Stimulated activated CD4-positive, alpha-beta T cell treated with anti-CD3 and anti-CD28 coated beads, Interleukin-4, amount 100 ng/mL, for 1 hour (primary cell): Measurements from ENCODE around the gene DDAH1.

Source experiments
- DNase-seq: peaks from one replicate; pipeline ENCODE4 v3.0.0-alpha.2; 2020

The DDAH1 gene

DNA sequence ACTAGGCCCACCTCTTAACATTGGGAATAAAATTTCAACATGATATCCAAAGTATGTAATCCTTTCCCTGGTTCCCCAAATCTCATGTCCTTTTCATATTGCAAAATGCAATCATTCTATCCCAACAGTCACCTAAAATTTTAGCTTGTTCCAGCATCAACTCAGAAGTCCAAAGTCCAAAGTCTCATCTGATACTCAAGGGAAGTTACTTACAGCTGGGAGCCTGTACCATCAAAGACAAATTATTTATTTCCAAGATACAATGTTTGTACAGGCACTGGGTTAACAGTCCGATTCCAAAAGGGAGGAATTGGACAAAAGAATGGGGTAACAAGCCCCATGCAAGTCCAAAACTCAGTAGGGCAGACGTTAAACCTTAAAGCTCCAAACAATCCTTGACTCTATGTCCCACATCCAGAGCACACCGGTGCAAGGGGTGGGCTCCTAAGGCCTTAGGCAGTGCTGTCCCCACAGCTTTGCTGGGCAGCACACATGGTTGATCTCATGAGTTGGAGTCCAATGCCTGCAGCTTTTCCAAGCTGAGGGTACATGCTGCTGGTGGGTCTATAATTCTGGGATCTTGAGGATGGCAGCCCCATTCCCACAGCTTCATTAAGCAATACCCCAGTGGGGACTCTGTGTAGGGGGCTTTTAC, 78.8 kb downstream of the DDAH1 start:
- DNase-seq = no peak

DNA sequence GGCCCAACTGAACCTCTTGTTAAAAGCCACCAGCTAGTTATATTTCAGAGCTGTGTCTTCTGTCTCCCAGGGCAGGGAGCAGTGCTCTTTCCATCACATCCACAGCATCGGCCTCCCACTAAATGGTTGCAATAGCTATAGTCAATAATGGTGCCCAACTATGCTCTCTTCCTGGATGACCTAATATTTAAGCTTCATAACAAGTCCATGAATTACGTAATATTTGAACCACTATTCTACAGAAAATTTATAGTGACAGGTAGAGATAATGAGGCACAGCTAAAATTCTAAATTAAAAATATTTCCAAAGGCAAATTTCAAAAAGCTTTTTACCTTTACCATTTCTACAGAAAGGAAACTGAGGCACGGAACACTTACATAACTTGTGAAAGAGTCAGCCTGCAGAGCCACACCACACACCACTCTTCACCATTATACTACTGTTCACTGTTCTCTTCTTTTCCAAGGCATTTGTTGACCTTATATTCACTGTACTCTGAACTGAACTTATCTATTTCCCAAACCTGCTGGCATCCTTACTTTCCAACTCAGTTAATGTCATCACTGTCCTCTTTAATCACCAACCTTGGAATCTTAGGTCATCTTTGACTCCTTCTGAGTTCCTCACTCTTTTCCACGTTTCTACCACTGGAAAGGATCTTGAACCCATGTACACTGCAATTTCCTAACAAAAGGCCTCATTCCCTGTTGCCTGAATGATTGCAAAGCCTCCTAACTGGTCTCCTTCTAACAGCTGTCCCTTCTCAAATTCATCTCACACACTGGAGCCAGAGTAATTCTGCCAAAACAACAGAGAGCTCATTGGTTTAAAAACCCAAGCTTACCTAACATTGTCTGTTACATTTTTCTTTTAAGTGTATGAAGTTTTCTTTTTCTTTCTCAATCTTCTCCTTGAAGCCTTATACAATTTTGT, 85.5 kb downstream of the DDAH1 start:
- DNase-seq = no peak

DNA sequence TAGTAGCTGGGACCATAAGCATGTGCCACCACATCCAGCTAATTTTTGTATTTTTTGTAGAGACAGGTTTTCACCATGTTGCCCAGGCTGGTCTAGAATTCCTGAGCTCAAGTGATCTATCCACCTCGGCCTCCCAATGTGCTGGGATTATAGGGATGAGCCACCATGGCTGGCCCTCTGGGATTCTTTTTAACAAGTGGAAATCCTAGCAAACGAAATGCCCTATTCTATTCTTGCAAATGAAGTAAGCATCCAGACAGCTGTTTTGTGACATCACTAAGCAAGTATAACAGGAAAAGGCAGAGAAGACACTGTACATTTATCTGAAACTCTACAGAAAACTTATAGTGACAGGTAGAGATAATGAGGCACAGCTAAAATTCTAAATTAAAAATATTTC, 86.4 kb downstream of the DDAH1 start:
- no peak for DNase-seq

DNA sequence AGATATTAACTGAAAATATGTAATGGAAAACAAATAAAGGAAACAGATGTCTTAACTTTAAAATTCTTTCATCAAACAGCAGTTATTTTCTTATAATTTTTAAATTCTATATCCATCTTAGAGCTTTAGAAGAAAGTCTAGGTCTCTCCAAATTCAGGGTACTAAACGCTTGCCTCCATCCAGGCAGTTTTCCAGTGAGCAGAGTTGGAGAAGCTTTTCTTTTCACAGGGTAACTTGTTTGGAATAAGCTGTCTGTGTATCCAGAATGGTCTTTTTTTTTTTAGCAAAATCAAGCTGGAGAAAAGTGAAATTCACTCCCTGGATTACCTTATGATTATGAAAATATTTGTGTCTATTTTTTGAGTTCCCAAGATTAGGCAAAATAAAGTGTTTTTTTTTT, 88.6 kb downstream of the DDAH1 start:
- no peak for DNase-seq

DNA sequence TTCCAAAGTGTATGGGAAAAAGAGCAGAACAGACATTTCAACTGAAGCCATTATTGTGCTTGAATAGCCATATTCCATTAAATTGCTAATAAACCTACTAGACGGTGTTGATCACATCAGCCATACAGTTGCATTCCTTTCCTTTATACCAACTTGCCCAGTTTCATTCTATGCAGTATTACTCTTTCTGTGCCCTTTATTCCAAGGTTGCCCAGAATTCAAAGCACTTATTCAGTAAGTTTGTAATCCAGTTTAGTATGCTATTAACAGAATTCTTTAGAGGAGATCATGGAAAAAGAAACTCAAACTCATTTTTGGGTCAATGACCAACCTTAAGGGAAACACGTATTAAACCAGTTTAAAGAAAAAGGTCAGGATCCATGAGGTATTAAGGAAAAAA, 89.5 kb downstream of the DDAH1 start:
- DNase-seq = no peak

DNA sequence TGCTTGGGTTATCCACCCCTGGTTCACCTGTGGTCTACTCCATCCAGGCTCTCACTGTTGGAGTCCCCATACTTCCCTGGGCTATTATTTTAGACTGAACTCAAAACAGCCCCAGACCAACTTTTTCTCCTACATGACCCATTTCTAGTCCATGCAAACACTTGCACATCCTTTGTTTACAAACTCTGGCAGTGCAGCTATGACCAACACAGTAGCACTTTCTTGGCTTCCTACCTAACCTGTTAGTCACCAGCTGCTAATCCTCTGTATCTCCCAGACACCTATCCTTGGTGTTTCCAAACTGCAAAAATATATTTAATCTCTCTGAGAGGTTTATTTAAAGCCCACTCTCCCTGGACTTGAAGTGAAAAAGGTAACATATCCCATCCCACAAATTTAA, 90.8 kb downstream of the DDAH1 start:
- no peak for DNase-seq

DNA sequence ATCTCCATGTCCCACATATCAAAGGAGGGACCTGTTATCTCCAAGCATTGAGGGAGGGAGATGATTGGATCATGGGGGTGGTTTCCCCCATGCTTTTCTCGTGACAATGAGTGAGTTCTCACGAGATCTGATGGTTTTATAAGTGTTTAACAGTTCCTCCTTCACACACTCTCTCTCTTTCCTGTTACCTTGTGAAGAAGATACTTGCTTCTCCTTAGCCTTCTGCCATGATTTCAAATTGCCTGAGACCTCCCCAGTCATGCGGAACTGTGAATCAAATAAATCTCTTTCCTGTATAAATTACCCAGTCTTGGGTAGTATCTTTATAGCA, 91.6 kb downstream of the DDAH1 start:
- no peak for DNase-seq

DNA sequence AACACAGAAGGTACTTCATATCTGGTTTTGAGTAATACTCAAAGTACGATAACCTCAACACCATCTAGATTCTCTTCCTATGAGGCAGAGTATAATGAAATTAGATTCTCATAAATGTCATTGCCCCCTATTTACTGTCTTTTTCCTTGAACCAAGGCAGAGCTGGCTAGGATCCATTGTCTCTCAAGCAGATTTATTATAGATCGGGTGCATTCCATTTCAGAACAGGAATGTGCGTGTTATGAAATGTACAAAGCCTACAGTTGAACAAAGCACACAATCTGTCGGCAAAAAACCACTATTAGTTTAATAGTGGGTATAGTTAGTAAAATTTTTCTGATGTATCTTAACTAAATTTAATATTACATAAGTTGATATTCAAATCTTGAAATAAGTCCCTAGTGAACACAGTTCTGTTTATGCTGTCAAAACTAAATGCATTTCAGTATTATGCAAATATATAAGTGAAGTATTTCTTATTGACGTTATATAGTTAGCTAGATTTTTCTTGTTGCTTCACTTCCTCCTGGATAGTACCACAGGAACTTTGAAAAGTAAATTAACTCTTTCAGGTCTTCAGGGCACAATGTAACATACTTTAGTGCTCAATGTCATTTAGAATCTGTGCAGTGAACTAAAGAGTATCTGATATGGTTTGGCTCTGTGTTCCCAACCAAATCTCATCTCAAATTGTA, 92.1 kb downstream of the DDAH1 start:
- no peak for DNase-seq

DNA sequence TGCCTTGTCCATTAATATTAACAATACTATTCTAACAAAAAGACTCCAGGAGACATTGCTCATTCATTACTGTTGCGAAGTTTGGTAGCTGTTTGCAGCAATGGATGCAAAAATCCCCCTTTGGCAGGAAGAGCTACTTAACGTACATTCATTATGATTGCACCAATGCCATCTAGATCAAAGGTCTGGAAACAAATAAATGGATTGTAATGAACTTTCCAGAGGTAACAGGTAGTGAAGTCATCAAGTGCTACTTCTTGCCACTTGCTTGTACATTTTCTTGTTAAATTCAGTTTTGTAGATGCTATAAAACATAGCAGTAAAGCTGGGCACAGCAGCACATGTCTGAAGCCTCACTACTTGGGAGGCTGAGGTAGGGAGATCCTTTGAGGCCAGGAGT, 93.9 kb downstream of the DDAH1 start:
- no peak for DNase-seq

DNA sequence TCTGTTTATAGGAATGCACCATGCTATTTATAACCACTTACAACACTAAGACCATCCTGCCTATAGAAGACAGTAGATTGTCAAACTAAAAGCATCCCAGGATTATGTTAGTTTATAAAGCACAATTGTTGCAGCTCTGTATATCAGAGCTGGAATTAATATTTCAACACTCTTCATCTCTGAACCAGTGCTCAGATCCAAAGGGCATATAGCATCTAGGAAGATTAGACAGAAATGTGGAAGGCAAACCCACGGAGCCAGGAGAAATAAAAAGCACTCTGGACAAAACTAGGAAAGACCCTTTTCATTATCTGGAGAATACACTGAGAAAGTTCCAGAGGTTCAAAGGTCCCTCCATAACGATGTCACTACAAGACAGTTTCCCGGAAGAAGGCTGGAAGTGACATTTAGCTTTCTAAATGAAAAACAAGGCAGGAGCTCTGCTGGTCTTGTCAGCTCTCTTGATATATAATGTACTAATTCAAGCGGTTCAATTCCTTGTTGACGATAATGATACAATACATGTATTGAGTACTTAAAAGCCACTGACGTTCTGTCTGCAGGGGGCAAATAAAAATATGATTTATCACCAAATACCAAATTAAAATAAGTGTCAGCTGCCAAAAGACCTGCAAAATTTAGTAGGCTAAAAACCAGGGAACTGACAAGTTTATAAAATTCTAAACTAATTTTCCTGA, 96.7 kb downstream of the DDAH1 start:
- no peak for DNase-seq

DNA sequence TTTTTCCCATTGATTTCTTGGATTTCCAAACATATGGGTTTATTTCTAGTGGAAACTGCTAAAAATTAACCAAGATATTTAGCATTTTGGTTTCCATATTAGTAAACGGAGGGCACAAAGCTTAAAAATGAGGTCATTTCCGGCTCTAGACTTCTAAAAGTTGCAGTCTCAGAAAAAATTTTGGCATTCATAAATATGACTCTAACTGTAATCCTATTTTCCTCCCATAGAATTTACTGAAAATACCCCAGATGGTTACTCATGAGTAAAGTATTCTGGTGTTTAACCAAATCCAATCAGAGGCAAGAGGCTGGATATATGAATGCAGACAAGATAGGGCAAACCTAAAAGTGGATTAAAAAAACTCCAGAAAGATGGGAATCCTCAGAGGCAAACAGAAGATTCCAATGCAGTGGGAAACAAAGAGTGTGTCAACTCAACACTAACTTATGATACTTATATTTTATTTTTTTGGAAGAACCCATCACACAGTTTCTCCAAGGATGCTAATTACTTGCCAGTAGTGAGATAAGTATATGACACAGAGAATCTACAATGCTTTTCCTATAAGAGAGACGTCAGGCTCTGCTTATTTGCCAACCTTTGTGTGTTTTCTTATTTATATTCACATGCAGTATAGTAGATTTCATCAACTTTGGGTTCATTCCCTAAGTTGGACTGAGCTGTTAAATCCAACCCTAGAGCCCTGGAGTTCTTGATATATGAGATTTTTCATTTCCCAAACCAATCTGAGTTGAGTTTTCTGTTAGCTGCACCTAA, 98.4 kb downstream of the DDAH1 start:
- DNase-seq = no peak

DNA sequence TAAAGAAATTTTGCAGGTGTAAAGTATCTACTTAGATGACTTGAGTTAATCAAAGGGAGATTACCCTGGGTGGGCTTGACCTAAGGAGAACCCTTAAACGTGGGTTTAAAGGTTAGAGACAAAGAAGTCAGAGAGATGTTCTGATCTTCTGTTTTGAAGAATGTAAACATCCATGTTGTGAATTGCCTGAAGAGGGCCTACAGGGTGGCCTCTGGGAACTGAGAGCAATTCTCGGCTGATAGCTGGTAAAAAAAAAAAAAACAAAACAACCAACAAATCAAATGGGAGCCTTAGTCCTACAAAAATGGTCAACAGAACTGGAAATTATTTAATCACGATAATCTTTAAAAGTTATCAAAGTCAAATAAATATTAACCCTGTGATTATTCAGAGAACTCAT, 99.1 kb downstream of the DDAH1 start:
- DNase-seq = no peak

DNA sequence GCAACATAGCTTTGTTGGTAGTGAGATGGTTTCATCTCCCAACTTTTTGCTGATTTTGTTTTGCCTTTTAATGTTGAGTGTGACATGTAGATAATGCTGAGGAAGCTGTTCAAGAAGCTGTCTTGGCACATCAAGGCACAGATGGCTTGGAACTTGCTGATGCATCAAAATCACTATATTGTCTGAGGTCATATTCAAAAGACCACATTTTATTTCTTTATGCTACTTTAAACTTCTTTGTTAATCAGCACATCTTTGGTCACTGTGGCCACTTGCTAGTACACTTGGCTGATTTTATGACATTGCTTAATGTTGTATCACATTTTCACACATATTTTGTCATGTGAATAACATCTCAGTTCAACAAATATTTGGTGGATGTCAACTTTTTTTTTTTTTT, 101.4 kb downstream of the DDAH1 start:
- no peak for DNase-seq

DNA sequence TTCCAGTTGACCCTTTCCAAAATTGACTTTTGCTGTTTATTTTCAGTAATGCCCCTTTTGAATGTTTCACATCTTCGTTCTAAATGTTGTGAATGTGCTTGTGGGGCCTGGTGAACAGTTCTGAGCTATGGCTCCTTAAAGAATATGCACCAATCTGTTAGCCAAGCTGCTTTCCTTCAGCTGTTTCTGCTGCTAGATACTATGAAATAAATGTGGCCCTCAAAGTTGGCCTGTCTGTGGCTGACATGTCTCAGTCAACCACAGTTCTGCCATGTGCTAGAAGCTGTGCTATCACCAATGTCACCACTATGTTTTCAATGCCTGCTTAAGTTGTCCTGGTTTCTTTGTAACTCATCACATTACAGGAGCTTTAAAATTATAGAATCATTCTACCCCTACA, 101.9 kb downstream of the DDAH1 start:
- no peak for DNase-seq

DNA sequence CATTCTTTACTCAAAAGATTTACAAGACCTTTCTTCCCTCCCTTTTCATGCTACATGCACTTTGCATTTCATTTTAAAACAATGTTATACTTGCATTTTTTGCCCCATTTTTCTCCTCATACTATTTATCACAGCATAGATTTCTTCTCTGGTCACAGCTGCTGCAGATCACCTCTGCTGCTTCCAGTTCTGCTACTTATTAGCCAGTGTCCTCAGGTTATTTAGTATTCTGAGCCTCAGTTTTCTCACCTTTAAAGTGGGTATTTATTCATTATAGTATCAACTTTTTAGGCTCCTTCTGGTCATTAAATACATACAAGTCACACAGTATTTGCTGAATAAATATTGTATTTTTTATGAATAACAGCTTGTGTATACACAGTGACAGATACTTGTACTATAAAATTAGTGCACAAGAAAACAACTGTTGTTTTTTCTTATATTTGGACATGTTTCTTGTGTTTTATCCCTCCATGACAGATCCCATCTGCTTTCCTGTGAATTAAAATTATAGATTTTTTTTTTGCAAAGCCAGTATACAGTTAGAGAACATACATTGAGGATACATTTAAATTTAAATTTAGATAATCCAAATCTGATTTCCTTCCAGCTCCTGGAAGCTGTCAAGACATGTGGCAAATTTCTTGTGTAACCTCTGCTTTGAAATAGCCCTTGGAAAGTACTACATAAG, 103.2 kb downstream of the DDAH1 start:
- DNase-seq = no peak

DNA sequence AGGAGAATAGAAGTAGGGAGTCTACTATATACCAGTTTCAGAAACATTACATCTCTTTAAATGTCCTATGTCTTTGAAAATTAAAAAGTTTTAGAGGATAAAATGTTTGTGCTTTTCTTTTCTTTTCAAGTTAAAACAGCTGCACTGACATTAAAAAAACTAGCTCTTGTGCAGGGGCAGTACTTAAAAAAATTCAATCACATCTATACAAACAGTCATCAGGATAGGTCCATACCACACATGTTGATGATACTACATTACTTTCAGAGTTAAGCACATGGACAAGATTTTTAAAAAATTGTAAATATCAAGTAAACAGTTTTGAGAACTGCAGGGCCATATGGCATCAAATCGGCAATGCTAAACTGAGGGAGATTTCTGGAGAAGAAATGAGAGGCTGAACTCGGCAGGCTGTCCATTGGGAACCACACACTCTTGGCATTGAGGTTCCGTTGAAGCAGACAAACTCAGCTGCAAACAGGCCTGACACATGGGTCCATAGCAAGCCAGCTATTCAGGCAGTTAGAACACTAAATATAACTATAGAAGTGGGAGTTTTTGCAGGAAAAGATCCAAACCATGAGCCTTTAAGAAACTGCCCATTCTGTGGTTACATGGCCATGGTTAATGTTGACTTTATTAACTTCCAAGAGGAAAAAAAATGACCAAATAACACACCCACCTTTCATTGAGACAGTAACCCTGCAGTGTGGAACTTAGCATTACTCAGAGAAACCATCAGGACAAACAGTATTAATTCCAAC, 104.0 kb downstream of the DDAH1 start:
- no peak for DNase-seq

DNA sequence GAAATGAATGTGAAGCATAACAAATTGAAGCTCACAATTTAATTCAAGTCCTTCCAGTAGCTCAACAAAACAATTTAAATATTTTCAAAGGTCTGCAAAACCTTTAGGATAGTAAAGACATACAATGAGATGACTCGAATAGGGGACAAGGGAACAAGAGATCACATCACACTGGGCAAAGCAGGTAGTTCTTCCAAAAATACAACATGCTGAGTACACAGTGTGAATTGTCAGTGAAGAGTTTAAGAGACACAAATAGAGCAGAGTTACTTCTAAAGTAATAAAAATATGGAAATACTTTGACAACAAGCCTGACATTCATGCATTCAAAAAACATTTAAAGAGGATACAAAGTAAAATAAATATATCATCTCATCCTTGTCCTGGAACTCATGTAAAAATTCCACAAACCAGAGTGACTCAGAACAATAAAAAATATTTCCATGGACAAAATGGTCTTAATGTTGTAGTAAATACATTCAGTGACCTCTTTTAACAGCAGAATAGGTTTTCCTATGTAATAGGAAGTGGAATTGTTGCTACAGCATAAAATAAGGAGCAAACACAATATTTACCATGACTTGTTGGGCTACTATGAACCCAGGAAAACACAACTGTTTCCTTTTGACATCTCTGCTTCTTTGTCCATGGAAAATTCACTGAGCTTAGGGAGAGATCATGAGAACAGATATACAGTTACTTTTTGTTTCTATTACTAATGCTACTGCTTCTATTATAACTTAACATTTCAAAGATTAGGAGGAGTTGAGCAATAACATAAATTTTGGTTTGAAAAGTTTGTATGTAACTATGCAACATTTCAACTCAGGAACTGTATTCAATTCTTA, 104.9 kb downstream of the DDAH1 start:
- no peak for DNase-seq

DNA sequence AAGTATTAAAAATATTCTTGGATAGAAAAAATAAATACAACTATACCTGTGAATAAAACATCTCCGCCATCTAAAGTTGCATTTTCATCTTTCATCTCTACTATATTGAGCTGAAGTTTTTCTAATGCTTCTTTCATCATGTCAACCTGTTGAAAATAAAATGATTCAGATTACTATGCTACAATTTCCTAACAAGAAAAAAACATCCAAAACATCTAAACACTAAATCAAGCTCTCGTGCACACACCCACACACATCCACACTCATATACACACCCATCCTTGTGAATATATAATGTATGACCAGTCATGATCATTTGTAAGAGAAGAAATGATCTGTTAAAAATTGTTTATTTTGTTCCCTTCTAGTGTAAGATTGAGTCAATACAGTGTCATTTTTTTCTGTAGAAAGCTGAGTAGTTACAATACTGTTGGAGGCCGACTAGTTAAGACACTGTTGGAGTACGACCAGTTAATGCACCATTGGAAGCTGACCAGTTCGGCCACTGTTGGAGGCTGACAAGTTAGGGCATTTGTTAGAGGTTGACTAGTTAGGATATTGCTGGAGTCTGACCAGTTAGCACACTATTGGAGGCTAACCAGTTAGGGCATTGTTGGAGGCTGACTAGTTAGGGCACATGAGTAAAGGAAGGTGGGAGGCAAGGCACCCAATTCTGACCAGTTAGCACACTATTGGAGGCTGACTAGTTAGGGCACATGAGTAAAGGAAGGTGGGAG, 106.1 kb downstream of the DDAH1 start:
- no peak for DNase-seq

DNA sequence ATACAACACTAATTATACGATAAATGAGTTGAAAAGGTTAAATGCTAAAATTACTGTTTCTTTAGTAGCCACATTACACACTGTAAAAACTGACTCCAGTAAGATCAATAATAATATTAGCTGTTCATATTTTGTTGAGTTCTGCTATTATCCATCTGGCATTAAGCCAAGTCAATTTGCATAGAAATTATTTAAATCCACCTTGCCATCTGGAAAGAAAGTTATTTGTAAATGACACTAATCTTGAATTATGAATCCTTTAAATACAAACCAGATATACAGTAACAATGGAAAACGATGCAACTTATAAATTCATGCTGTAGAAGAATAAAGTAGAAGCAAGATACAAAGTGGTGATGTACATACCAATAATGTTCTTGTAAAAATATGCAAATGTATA, 107.1 kb downstream of the DDAH1 start:
- no peak for DNase-seq
